ENCODE results near the gene UGT1A8.

- TF ChIP-seq ETS2 (tag; IDR thresholded peaks at IDR 0.05; ENCODE audit: borderline replicate concordance, poor library complexity, severe bottlenecking) (no peak), ZNF668 (CRISPR knock-in tag; IDR thresholded peaks at IDR 0.05) (no peak), ELF1 (tag; IDR thresholded peaks at IDR 0.05) (no peak), TEAD4 (IDR thresholded peaks at IDR 0.05; ENCODE audit: low read length) (no peak), TEAD4 (CRISPR knock-in tag; IDR thresholded peaks at IDR 0.05; ENCODE audit: borderline replicate concordance) (no peak), POLR2A (conservative IDR thresholded peaks at IDR 0.05) (no peak), RREB1 (CRISPR knock-in tag; IDR thresholded peaks at IDR 0.05) (no peak), CTCF (IDR thresholded peaks at IDR 0.05 in 2 of 3, conservative IDR thresholded peaks at IDR 0.05 in 1 of 3; ENCODE audit: insufficient read depth in 2 of 3, low read depth in 1 of 3, low read length in 3 of 3) (no peak), TCFL5 (CRISPR knock-in tag; conservative IDR thresholded peaks at IDR 0.05) (no peak)
These were observed 200.0 kb downstream of the UGT1A8 start for GRCh38 chr2:233817361-233817911.
